GM23248 (cell line): ENCODE data around the gene BCAS4. TPM values are rescaled to one million over a fixed set of nuclear protein-coding genes. Genes with fewer than 3 reads are reported as not detected.
"Not testable (repeated sequence)": the region's sequence is repeated elsewhere in the genome, so short reads cannot be mapped to it uniquely, and the experiment has no call there.

Source experiments
- DNase-seq: peaks from one replicate; pipeline ENCODE4 v3.0.0-alpha.2; 2015
- H2AFZ ChIP-seq: fragments of 200-600 bp; sonication (generic); 2 replicates; pipeline ENCODE4 v1.6.1; 2016; ENCODE audit warnings: antibody characterized with exemption
- H3F3A ChIP-seq: fragments of 200-600 bp; sonication (generic); 2 replicates; pipeline ENCODE4 v1.6.1; 2016; ENCODE audit warnings: mild to moderate bottlenecking, antibody characterized with exemption, mixed run types; ENCODE audit not compliant: insufficient read depth
- H3K27ac ChIP-seq: fragments of 200-600 bp; sonication (generic); 2 replicates; pipeline ENCODE4 v1.5.1; 2016; ENCODE audit warnings: mild to moderate bottlenecking
- H3K27me3 ChIP-seq: fragments of 200-600 bp; sonication (generic); replicated peaks from 2 replicates; pipeline ENCODE4 v1.6.1; 2016; ENCODE audit warnings: mild to moderate bottlenecking; ENCODE audit not compliant: insufficient read depth
- H3K36me3 ChIP-seq: fragments of 200-600 bp; sonication (generic); 2 replicates; pipeline ENCODE4 v1.6.1; 2016; ENCODE audit warnings: low read depth, mild to moderate bottlenecking
- H3K4me1 ChIP-seq: fragments of 200-600 bp; sonication (generic); 2 replicates; pipeline ENCODE4 v1.6.1; 2016; ENCODE audit warnings: mild to moderate bottlenecking; ENCODE audit not compliant: insufficient read depth
- H3K4me2 ChIP-seq: fragments of 200-600 bp; sonication (generic); one replicate; pipeline ENCODE4 v1.6.1; 2016; ENCODE audit warnings: mild to moderate bottlenecking; ENCODE audit not compliant: unreplicated experiment
- H3K4me3 ChIP-seq: fragments of 200-600 bp; sonication (generic); 2 replicates; pipeline ENCODE4 v1.5.1; 2016; ENCODE audit warnings: mild to moderate bottlenecking
- H3K79me2 ChIP-seq: fragments of 200-600 bp; sonication (generic); 2 replicates; pipeline ENCODE4 v1.6.1; 2016; ENCODE audit warnings: mild to moderate bottlenecking; ENCODE audit not compliant: insufficient read depth
- H3K9ac ChIP-seq: fragments of 200-600 bp; sonication (generic); 2 replicates; pipeline ENCODE4 v1.6.1; 2016; ENCODE audit warnings: mild to moderate bottlenecking
- H3K9me2 ChIP-seq: fragments of 200-600 bp; sonication (generic); 2 replicates; pipeline ENCODE4 v1.6.1; 2016; ENCODE audit warnings: mixed run types, mild to moderate bottlenecking, moderate library complexity; ENCODE audit not compliant: insufficient read depth
- H3K9me3 ChIP-seq: fragments of 200-600 bp; sonication (generic); one replicate; pipeline ENCODE4 v1.6.1; 2017; ENCODE audit warnings: low read depth
- H4K20me1 ChIP-seq: fragments of 200-600 bp; sonication (generic); 2 replicates; pipeline ENCODE4 v1.6.0; 2016; ENCODE audit not compliant: insufficient read depth
- EZH2 ChIP-seq: fragments of 200-600 bp; sonication (generic); IDR thresholded peaks from 2 replicates; pipeline ENCODE4 v1.6.1; 2018; ENCODE audit warnings: antibody characterized with exemption, mild to moderate bottlenecking; ENCODE audit not compliant: insufficient read depth, poor library complexity, severe bottlenecking
- EZH2phosphoT487 ChIP-seq: fragments of 200-600 bp; sonication (generic); IDR thresholded peaks from 2 replicates; pipeline ENCODE4 v1.6.1; 2018; ENCODE audit warnings: antibody characterized with exemption, moderate library complexity, mild to moderate bottlenecking, low read depth; ENCODE audit not compliant: insufficient read depth
- WGBS, 2 experiments: methylation state at CpG; one replicate each; pipeline ENCODE4 v1.1.6; 2015 to 2017; ENCODE audit warnings: low lambda C conversion rate in 2 of 2, low coverage in 1 of 2; ENCODE audit errors: missing lambda C conversion rate in 2 of 2; 5-methylcytosine and 5-hydroxymethylcytosine counted together
- in situ Hi-C: fragments of 300-500 bp; cut with MboI; formaldehyde crosslinking; loops from 2 replicates; pipeline ENCODE4 v1.15.0; 2020
- polyA plus RNA-seq: library from polyadenylated mRNA; unstranded; fragments of >200 nt; fragmentation: Nextera tagmentation; extraction: Ambion mirVana; gene quantifications from 2 replicates; pipeline ENCODE4 v1.2.1, GENCODE V29; 2016
- total RNA-seq: library from RNA; depleted of rRNA; stranded (reverse); fragments of >200 nt; shearing (Covaris generic); gene quantifications from 2 replicates; pipeline ENCODE4 v1.2.3, GENCODE V29; 2014

BCAS4 gene
- total and polyA plus RNA-seq, 2 experiments from 2014 or later = 12.6 to 16.8 TPM

GRCh38 chr20:50879649-50880550 lies 85.0 kb downstream of the BCAS4 start:
- peaks cover 5% of the 10 kb centered on the region; the same call in 1 of the 2 replicates for H3F3A ChIP-seq
- no peak overlapping the region for H3K27ac ChIP-seq
- no peaks in the 10 kb centered on the region for H3K79me2 ChIP-seq
- H3K4me3 ChIP-seq = no peak overlapping the region
- H3K4me2 ChIP-seq = no peak overlapping the region
- H3K9me2 ChIP-seq = no peaks in the 10 kb centered on the region
- TF ChIP-seq EZH2 = no peak
- TF ChIP-seq EZH2phosphoT487 = no peak
- H3K27me3 ChIP-seq = no peaks in the 10 kb centered on the region
- no peak overlapping the region for H2AFZ ChIP-seq
- in situ Hi-C loops = no loop called here
- no peak overlapping the region for H3K9ac ChIP-seq
- DNase-seq = no peak
- H3K36me3 ChIP-seq = no peaks in the 10 kb centered on the region
- WGBS, 2 experiments = 87 to 89% methylated on average over 20 of the region's 20 CpGs
- no peaks in the 10 kb centered on the region for H3K9me3 ChIP-seq
- H4K20me1 ChIP-seq = no peaks in the 10 kb centered on the region
- H3K4me1 ChIP-seq = no peaks in the 10 kb centered on the region

GRCh38 chr20:50881759-50882424 lies 87.0 kb downstream of the BCAS4 start:
- H3K4me2 ChIP-seq, H4K20me1 ChIP-seq, in situ Hi-C loops, H3K4me3 ChIP-seq, H2AFZ ChIP-seq, H3K27ac ChIP-seq, H3K9ac ChIP-seq, H3K36me3 ChIP-seq, DNase-seq, H3K79me2 ChIP-seq, H3F3A ChIP-seq, H3K9me2 ChIP-seq, H3K4me1 ChIP-seq, H3K27me3 ChIP-seq, H3K9me3 ChIP-seq: not testable (repeated sequence)
- WGBS, 2 experiments = 95 to 98% methylated on average over 5 of the region's 5 CpGs

GRCh38 chr20:50883856-50884255 lies 89.0 kb downstream of the BCAS4 start:
- Histone ChIP-seq H3K9ac (no peak overlapping the region), H3K4me3 (no peak overlapping the region), H3K4me1 (no peaks in the 10 kb centered on the region), H3K9me3 (no peaks in the 10 kb centered on the region), H3K27ac (no peak overlapping the region), H3K79me2 (peaks cover 6% of the 10 kb centered on the region; the same call in 1 of the 2 replicates), H3K9me2 (no peaks in the 10 kb centered on the region), H3K27me3 (no peaks in the 10 kb centered on the region), H3K36me3 (0 out of 2 replicates have a peak, but pooled peaks cover 4% of the 10 kb centered on the region), H3F3A (peaks cover 12% of the 10 kb centered on the region; the same call in 1 of the 2 replicates), H3K4me2 (no peak overlapping the region), H2AFZ (no peak overlapping the region), H4K20me1 (no peaks in the 10 kb centered on the region)
- DNase-seq = no peak
- 85% methylated on average over 11 of the region's 11 CpGs for WGBS, 2 experiments
- in situ Hi-C loops = no loop called here
- TF ChIP-seq EZH2phosphoT487 = no peak
- TF ChIP-seq EZH2 = no peak

GRCh38 chr20:50885068-50885467 lies 90.2 kb downstream of the BCAS4 start:
- H3K9ac ChIP-seq = no peak overlapping the region
- H3K9me2 ChIP-seq = no peaks in the 10 kb centered on the region
- TF ChIP-seq EZH2 = no peak
- no peak for TF ChIP-seq EZH2phosphoT487
- no peak overlapping the region for H2AFZ ChIP-seq
- H3K79me2 ChIP-seq = peaks cover 17% of the 10 kb centered on the region
- no peak overlapping the region for H3K4me2 ChIP-seq
- peaks cover 17% of the 10 kb centered on the region for H3K36me3 ChIP-seq
- no peak for DNase-seq
- in situ Hi-C loops = no loop called here
- H3F3A ChIP-seq = peaks cover 12% of the 10 kb centered on the region; the same call in 1 of the 2 replicates
- H4K20me1 ChIP-seq = no peaks in the 10 kb centered on the region
- H3K4me3 ChIP-seq = no peak overlapping the region
- H3K27me3 ChIP-seq = no peaks in the 10 kb centered on the region
- H3K4me1 ChIP-seq = no peaks in the 10 kb centered on the region
- 58 to 67% methylated on average over 7 of the region's 7 CpGs for WGBS, 2 experiments
- no peaks in the 10 kb centered on the region for H3K9me3 ChIP-seq
- H3K27ac ChIP-seq = no peak overlapping the region
